Neural cell (in vitro differentiated cells): ENCODE data around the gene RBPJL. TPM values are rescaled to one million over a fixed set of nuclear protein-coding genes. Genes with fewer than 3 reads are reported as not detected.

Experiments
- H2AFZ ChIP-seq: fragments of 200-600, 300-800 bp; sonication (generic), shearing (Covaris generic); 2 replicates; pipeline ENCODE4 v1.6.0; 2014; ENCODE audit warnings: low read depth, mild to moderate bottlenecking, antibody characterized with exemption, low read length, moderate library complexity
- H3F3A ChIP-seq: fragments of 200-600 bp; shearing (Covaris generic); 2 replicates; pipeline ENCODE4 v1.6.1; 2016; ENCODE audit warnings: mild to moderate bottlenecking, moderate library complexity, mixed read lengths, antibody characterized with exemption, low read length; ENCODE audit not compliant: insufficient read depth, poor library complexity, severe bottlenecking
- H3K27ac ChIP-seq: fragments of 200-600, 300-800 bp; sonication (generic), shearing (Covaris generic); 2 replicates; pipeline ENCODE4 v1.5.1; 2014; ENCODE audit warnings: mild to moderate bottlenecking, low read length, moderate library complexity
- H3K27me3 ChIP-seq: fragments of 300-800, 200-600 bp; sonication (generic), shearing (Covaris generic); 2 replicates; pipeline ENCODE4 v1.6.0; 2014; ENCODE audit warnings: mild to moderate bottlenecking, low read depth, low read length, moderate library complexity; ENCODE audit not compliant: insufficient read depth
- H3K36me3 ChIP-seq: fragments of 300-800, 200-600 bp; sonication (generic), shearing (Covaris generic); 2 replicates; pipeline ENCODE4 v1.5.1; 2014; ENCODE audit warnings: mild to moderate bottlenecking, antibody characterized with exemption, low read length, moderate library complexity; ENCODE audit not compliant: insufficient read depth
- H3K4me2 ChIP-seq: fragments of 300-800, 200-600 bp; sonication (generic), shearing (Covaris generic); 2 replicates; pipeline ENCODE4 v1.6.0; 2014; ENCODE audit warnings: mild to moderate bottlenecking, low read length
- H3K4me3 ChIP-seq: fragments of 300-800, 200-600 bp; sonication (generic), shearing (Covaris generic); 2 replicates; pipeline ENCODE4 v1.5.1; 2014; ENCODE audit warnings: mild to moderate bottlenecking, low read length, moderate library complexity
- H3K79me2 ChIP-seq: fragments of 200-600 bp; shearing (Covaris generic); replicated peaks from 2 replicates; pipeline ENCODE4 v1.6.0; 2014; ENCODE audit warnings: mild to moderate bottlenecking, low read length, moderate library complexity; ENCODE audit not compliant: insufficient read depth
- H3K9ac ChIP-seq: fragments of 300-800, 200-600 bp; sonication (generic), shearing (Covaris generic); 2 replicates; pipeline ENCODE4 v1.6.1; 2016; ENCODE audit warnings: mild to moderate bottlenecking, low read length, mixed read lengths
- H3K9me2 ChIP-seq: fragments of 200-600 bp; shearing (Covaris generic); 2 replicates; pipeline ENCODE4 v1.6.1; 2016; ENCODE audit warnings: mild to moderate bottlenecking, low read length, mixed read lengths; ENCODE audit not compliant: insufficient read depth
- H3K9me3 ChIP-seq: fragments of 200-600, 300-800 bp; sonication (generic), shearing (Covaris generic); 2 replicates; pipeline ENCODE4 v1.6.1; 2016; ENCODE audit warnings: mild to moderate bottlenecking, mixed run types, low read length, moderate library complexity, mixed read lengths
- H4K20me1 ChIP-seq: fragments of 200-600 bp; shearing (Covaris generic); 2 replicates; pipeline ENCODE4 v1.6.1; 2016; ENCODE audit warnings: mild to moderate bottlenecking, mixed run types; ENCODE audit not compliant: insufficient read depth
- CTCF ChIP-seq: fragments of 450-650 bp; IDR thresholded peaks from 2 replicates; pipeline ENCODE4 v1.5.1; 2014; ENCODE audit warnings: antibody characterized with exemption, mild to moderate bottlenecking, moderate library complexity; ENCODE audit not compliant: poor library complexity, severe bottlenecking
- EP300 ChIP-seq: fragments of 450-650 bp; conservative IDR thresholded peaks from 2 replicates; pipeline ENCODE4 v1.6.1; 2014; ENCODE audit warnings: antibody characterized with exemption, mild to moderate bottlenecking, moderate library complexity; ENCODE audit not compliant: poor library complexity, severe bottlenecking
- EZH2 ChIP-seq: fragments of 200-600, 300-800 bp; shearing (Covaris generic), sonication (generic); IDR thresholded peaks from 2 replicates; pipeline ENCODE4 v1.6.1; 2014; ENCODE audit warnings: antibody characterized with exemption, low read length, borderline replicate concordance, mild to moderate bottlenecking; ENCODE audit not compliant: insufficient read depth, poor library complexity, severe bottlenecking
- MXI1 ChIP-seq: fragments of 450-650 bp; conservative IDR thresholded peaks from 2 replicates; pipeline ENCODE4 v1.6.1; 2014; ENCODE audit warnings: antibody characterized with exemption, mild to moderate bottlenecking; ENCODE audit not compliant: poor library complexity, severe bottlenecking
- POLR2AphosphoS5 ChIP-seq: IDR thresholded peaks from 2 replicates; pipeline ENCODE4 v1.6.1; 2012
- RAD21 ChIP-seq: fragments of 450-650 bp; conservative IDR thresholded peaks from 2 replicates; pipeline ENCODE4 v1.6.1; 2014; ENCODE audit warnings: antibody characterized with exemption, mild to moderate bottlenecking, moderate library complexity
- SMC3 ChIP-seq: fragments of 450-650 bp; conservative IDR thresholded peaks from 2 replicates; pipeline ENCODE4 v1.6.1; 2014; ENCODE audit warnings: antibody characterized with exemption, mild to moderate bottlenecking, moderate library complexity; ENCODE audit not compliant: poor library complexity
- TAF1 ChIP-seq: IDR thresholded peaks from 2 replicates; pipeline ENCODE4 v1.6.1; 2012; ENCODE audit warnings: low read depth
- polyA plus RNA-seq: library from polyadenylated mRNA; depleted of rRNA; stranded (reverse); fragments of >200 nt; gene quantifications from 2 replicates; pipeline ENCODE4 v1.2.3, GENCODE V29; 2014
- TF ChIP-seq, protein P1 (sequence below): IDR thresholded peaks from 2 replicates; pipeline ENCODE4 v1.6.1; 2012; ENCODE audit warnings: borderline replicate concordance

Gene RBPJL
- polyA plus RNA-seq, 1 donor from 2014 or later = not detected

DNA sequence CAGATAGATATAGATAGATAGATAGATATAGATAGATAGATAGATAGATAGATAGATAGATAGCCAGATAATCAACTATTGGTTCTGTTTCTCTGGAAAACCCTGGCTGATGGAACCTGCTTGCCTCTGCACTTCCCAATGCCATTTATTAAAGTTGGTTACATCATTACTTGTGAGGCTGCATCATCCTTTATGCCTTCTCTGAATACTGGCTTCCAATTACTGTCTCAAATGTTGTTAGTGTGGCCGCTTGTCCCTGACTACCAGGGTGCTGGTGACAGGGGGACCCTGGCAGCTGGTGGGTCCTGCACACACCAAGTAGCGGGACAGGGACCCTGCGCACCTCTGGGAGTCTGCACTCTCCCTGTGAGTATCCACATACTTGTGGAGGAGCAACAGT, 48.4 kb upstream of the RBPJL start:
- Histone ChIP-seq H3K4me3 (no peak overlapping the region), H3K9ac (no peak overlapping the region), H3F3A (no peaks in the 10 kb centered on the region), H3K9me2 (no peaks in the 10 kb centered on the region), H3K27ac (no peak overlapping the region), H2AFZ (no peak overlapping the region), H3K27me3 (no peaks in the 10 kb centered on the region), H3K4me2 (no peak overlapping the region), H4K20me1 (no peaks in the 10 kb centered on the region), H3K36me3 (no peaks in the 10 kb centered on the region), H3K9me3 (no peaks in the 10 kb centered on the region), H3K79me2 (no peaks in the 10 kb centered on the region)
- no peak for TF ChIP-seq POLR2AphosphoS5
- no peak for TF ChIP-seq RAD21
- TF ChIP-seq, protein P1, sequence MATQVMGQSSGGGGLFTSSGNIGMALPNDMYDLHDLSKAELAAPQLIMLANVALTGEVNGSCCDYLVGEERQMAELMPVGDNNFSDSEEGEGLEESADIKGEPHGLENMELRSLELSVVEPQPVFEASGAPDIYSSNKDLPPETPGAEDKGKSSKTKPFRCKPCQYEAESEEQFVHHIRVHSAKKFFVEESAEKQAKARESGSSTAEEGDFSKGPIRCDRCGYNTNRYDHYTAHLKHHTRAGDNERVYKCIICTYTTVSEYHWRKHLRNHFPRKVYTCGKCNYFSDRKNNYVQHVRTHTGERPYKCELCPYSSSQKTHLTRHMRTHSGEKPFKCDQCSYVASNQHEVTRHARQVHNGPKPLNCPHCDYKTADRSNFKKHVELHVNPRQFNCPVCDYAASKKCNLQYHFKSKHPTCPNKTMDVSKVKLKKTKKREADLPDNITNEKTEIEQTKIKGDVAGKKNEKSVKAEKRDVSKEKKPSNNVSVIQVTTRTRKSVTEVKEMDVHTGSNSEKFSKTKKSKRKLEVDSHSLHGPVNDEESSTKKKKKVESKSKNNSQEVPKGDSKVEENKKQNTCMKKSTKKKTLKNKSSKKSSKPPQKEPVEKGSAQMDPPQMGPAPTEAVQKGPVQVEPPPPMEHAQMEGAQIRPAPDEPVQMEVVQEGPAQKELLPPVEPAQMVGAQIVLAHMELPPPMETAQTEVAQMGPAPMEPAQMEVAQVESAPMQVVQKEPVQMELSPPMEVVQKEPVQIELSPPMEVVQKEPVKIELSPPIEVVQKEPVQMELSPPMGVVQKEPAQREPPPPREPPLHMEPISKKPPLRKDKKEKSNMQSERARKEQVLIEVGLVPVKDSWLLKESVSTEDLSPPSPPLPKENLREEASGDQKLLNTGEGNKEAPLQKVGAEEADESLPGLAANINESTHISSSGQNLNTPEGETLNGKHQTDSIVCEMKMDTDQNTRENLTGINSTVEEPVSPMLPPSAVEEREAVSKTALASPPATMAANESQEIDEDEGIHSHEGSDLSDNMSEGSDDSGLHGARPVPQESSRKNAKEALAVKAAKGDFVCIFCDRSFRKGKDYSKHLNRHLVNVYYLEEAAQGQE = no peak
- no peak for TF ChIP-seq CTCF
- no peak for TF ChIP-seq SMC3
- TF ChIP-seq TAF1 = no peak
- TF ChIP-seq EZH2 = no peak
- no peak for TF ChIP-seq MXI1
- TF ChIP-seq EP300 = no peak

DNA sequence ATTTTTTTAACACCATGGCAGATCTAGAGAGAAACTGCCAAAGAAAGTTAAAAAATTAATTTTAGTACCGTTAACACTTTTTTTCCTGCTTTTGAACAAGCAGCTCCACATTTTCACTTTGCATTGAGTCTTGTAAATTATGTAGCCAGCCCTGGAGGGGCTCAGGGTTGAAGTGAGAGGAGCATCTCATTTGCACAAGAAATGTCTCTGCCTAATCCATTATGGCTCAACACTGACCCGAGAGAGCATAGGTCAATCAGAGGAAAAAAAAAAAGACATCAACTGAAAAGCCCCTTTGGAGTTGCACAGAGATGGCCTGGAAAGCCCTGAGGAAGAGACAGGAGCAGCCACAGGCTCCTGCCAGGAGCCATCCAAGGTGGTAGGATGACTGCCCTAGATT, 48.0 kb upstream of the RBPJL start:
- Histone ChIP-seq H3K36me3 (no peaks in the 10 kb centered on the region), H4K20me1 (no peaks in the 10 kb centered on the region), H3K9me2 (no peaks in the 10 kb centered on the region), H3K27ac (no peak overlapping the region), H3K9ac (no peak overlapping the region), H3K27me3 (no peaks in the 10 kb centered on the region), H3F3A (no peaks in the 10 kb centered on the region), H3K4me2 (no peak overlapping the region), H3K79me2 (no peaks in the 10 kb centered on the region), H2AFZ (no peak overlapping the region), H3K4me3 (no peak overlapping the region), H3K9me3 (no peaks in the 10 kb centered on the region)
- TF ChIP-seq MXI1 (no peak), SMC3 (no peak), CTCF (no peak), RAD21 (no peak), EP300 (no peak), EZH2 (no peak), POLR2AphosphoS5 (no peak), TAF1 (no peak)
- TF ChIP-seq, protein P1 = no peak
